ENCODE measurements around the gene ZNF441. TPM values are rescaled to one million over a fixed set of nuclear protein-coding genes. Genes with fewer than 3 reads are reported as not detected.

The ZNF441 gene
- total and polyA plus RNA-seq, 10 of the 15 experiments (the other 5 are each of a cell fraction or from before 2014, with no cell fraction given) = 1.0 to 9.4 (median 4.3) TPM

GRCh38 chr19:11766597-11767591, at the start of gene ZNF441 (continued):
- TF ChIP-seq ZNF592 (IDR thresholded peaks at IDR 0.05) = no peak
- peak; percentile 93 for TF ChIP-seq PBX3 (IDR thresholded peaks at IDR 0.05; ENCODE audit: insufficient replicate concordance, low read depth, low read length)
- no peak for TF ChIP-seq JUND (IDR thresholded peaks at IDR 0.05; ENCODE audit: low read depth, low read length)
- TF ChIP-seq SMAD1 (IDR thresholded peaks at IDR 0.05; ENCODE audit: low read depth, partially characterized antibody) = no peak
- peak; percentile 70 for TF ChIP-seq NKRF (conservative IDR thresholded peaks at IDR 0.05)
- TF ChIP-seq ZNF24 (IDR thresholded peaks at IDR 0.05) = no peak
- TF ChIP-seq CEBPB (IDR thresholded peaks at IDR 0.05; ENCODE audit: borderline replicate concordance in 1 of 2, low read depth in 2 of 2, low read length in 2 of 2) = no peak
- peak; percentile 100 for TF ChIP-seq PAX5 (IDR thresholded peaks at IDR 0.05; ENCODE audit: borderline replicate concordance, low read depth, low read length)
- TF ChIP-seq MEF2A (IDR thresholded peaks at IDR 0.05; ENCODE audit: insufficient read depth, low read depth, low read length) = no peak
- no peak for TF ChIP-seq KAT2A (conservative IDR thresholded peaks at IDR 0.05; ENCODE audit: control insufficient read depth, low read depth, low read length)
- TF ChIP-seq SRF (IDR thresholded peaks at IDR 0.05; ENCODE audit: low read depth in 2 of 2, low read length in 2 of 2) = 0 out of 4 replicates have a peak, but pooled peaks of 1 of the 2 experiments have one; percentile 5
- TF ChIP-seq NFYB (IDR thresholded peaks at IDR 0.05; ENCODE audit: insufficient read depth, low read depth, low read length) = peak; percentile 98
- TF ChIP-seq BHLHE40 (IDR thresholded peaks at IDR 0.05; ENCODE audit: borderline replicate concordance in 1 of 2, low read depth in 2 of 2, low read length in 1 of 2) = peak; percentile 6 to 77; a peak in 2 of 4 replicates
- TF ChIP-seq PKNOX1 (IDR thresholded peaks at IDR 0.05) = peak; percentile 98
- TF ChIP-seq ASH2L (IDR thresholded peaks at IDR 0.05; ENCODE audit: borderline replicate concordance, low read depth) = no peak
- peak; percentile 33 for TF ChIP-seq RELA (IDR thresholded peaks at IDR 0.05; ENCODE audit: borderline replicate concordance, partially characterized antibody)
- TF ChIP-seq ATF7 (IDR thresholded peaks at IDR 0.05; ENCODE audit: low read depth) = no peak
- TF ChIP-seq NFXL1 (IDR thresholded peaks at IDR 0.05; ENCODE audit: borderline replicate concordance) = no peak
- peak; percentile 46; the same call in 1 of the 2 replicates for TF ChIP-seq TAF1 (IDR thresholded peaks at IDR 0.05; ENCODE audit: borderline replicate concordance, low read depth, low read length)
